Left renal pelvis (tissue), 4 donors: Measurements from ENCODE around the gene ZBTB7A. TPM values are rescaled to one million over a fixed set of nuclear protein-coding genes. Genes with fewer than 3 reads are reported as not detected.

Experiments
- DNase-seq, 4 donors: peaks; one replicate each; pipeline ENCODE4 v3.0.0-alpha.2; 2013; ENCODE audit warnings: low read depth in 4 of 4, low spot score in 3 of 4
- polyA plus RNA-seq, 4 donors: library from polyadenylated mRNA; unstranded; fragments of 120-200 nt; gene quantifications; one replicate each; pipeline ENCODE4 v1.2.1, GENCODE V29; 2013; ENCODE audit not compliant: insufficient read length in 4 of 4

Gene ZBTB7A
- polyA plus RNA-seq, 4 donors, result 7.3 to 14.7 (median 8.5) TPM

GRCh38 chr19:4094761-4095487, 28.2 kb upstream of the ZBTB7A start:
- no peak for DNase-seq

- no peak for DNase-seq
Measured at GRCh38 chr19:4094291-4094690, 27.6 kb upstream of the ZBTB7A start.

DNA sequence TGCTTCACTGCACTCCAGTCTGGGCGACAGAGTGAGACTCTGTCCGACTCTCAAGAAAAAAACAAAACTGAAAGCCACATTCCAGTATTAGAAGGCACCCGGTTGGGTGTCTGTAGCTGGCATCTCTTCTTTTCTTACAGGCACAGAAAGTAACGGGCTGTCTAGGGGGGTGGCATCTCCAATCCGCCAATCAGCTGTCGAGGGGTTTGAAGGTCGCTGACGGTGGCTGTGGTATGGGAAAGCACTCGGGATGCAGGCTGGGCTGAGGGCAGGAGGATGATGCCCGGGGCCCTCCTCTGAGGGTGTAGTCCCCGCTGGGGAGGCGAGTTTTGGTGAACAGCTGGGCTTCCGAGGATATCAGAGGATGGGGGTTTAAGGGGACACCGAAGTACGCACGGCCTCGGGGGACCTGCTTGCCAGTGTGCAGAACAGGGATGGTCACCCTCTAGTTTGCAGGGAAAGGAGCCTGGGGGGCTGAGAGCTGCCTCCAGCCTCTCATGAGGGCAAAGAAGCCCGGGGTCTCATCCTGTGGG, 27.0 kb upstream of the ZBTB7A start:
- DNase-seq, result no peak

DNA sequence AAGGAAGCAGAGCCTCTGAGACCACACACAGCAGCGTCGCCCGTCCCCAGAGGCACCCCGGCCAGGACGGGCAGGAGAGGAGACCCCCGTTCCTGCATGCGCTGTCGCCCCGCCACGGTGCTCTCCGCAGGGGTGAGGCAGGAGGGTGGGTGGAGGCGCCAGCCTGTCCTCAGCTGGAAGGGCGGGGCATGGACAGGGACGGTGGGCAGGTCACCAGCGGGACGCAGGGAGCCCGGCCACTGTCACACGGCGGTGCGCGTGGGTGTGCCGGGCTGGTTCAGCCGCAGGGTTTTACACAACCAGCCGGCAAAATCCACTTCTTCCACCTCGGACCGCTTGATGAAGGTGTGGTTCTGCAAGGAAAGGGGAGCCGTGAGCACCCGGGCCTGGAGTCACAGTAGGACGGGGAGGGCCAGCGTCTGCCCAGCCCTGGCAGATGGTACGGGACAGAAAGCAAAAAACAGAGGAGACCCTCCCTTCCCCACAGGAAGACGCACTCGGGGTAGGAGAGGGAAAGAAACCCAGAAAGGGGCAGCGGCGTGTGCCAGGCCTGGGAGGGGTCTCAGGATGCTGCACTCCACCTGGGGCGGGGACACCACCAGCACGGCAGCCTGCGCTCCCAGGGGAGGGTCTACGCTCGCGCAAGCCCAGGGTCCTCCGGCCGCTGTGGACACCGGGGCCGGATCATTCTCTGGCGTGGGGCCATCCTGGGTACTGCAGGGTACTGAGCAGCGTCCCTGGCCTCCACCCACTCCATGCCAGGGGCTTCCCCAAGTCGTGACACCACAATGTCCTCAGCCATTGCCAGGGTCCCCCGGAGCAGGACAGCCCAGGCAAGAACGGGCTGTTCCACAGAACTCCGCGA, 23.9 kb upstream of the ZBTB7A start:
- DNase-seq, result no peak

DNA sequence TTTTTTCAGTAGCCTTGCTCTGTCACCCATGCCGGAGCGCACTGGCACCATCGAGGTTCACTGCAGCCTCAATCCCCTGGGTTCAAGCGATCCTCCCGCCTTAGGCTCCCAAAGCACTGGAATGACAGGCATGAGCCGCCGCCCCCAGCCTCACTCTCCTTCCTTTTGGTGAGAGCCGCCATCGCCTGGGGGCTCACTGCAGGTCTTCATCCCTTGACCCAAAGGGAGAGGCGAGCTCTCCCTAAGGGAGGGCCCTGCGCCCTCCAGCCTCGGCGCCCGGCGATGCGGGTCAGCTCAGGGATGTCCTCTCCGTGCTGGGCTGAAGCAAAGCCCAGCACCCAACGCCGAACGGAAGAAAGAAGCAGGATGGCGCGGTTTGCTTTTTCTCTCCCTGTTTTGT, 23.2 kb upstream of the ZBTB7A start:
- no peak for DNase-seq

GRCh38 chr19:4089400-4089908, 22.8 kb upstream of the ZBTB7A start:
- DNase-seq, result no peak

DNA sequence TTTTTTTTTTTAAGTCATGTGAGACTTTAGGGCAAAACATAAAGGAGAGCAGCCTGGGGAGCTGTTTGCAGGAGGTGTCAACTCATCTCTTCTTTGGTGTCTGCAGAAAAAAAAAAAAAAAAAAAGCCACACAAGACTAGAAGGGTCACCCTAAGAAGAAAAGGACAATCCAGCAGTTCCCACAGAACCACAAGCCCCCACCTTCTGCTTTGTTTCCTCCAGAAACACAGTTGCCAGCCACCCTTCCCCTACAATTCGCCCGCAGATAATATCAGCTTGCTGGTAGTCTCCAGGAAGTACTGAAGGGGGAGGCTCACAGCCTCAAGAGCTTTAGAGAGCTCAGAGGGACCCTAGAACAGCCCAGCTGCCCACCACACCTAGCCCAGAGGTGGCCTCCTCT, 22.3 kb upstream of the ZBTB7A start:
- DNase-seq, result no peak

GRCh38 chr19:4087787-4088679, 21.3 kb upstream of the ZBTB7A start:
- no peak for DNase-seq

GRCh38 chr19:4086411-4086867, 19.7 kb upstream of the ZBTB7A start:
- no peak for DNase-seq

DNA sequence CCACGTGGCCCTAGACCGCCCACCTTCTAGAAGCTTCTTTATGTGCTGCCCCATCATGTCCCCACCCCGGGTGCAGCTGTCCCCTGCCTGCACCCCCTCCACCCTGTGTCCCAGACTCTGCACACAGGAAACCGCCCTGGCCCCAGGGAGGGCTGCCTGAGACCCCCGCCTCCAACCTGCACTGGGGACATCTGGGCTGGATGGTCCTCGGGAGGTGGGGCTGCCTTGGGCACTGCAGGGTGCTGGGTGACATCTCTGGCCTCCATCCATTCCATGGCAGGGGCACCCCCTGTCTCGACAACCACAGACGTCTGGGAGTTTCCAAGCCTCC, 17.8 kb upstream of the ZBTB7A start:
- DNase-seq, result no peak

GRCh38 chr19:4083677-4084546, 17.2 kb upstream of the ZBTB7A start:
- DNase-seq, result peak in 2 of 4 donors; percentile 74 to 75

GRCh38 chr19:4082172-4082571, 15.5 kb upstream of the ZBTB7A start:
- DNase-seq, result no peak

DNA sequence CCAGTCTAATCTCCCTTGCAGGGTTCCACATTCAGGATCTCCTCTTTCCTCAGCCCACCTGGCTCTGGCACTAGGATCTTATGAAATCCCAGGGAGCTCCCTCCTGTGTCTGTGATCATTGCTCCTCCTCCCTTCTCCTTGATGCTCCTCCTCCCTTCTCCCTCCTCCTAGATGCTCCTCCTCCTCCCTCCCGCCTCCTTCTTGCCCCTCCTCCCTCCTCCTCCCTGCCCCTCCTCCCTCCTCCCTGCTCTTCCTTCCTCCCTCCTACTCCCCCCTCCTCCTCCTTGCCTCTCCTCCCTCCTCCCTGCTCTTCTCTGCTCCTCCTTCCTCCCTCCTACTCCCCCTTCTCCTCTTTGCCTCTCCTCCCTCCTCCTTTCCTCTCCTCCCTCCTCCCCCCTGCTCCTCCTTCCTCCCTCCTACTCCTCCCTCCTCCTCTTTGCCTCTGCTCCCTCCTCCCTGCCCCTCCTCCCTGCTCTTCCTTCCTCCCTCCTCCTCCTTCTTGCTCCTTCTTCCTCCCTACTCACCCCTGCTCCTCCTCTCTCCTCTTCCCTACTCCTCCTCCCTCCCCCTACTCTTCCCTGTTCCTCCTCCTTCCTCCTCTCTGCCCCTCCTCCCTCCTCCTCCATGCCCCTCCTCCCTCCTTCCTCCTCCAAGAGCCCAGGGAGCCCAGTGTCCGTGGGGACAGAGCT, 14.9 kb upstream of the ZBTB7A start:
- DNase-seq, result no peak

DNA sequence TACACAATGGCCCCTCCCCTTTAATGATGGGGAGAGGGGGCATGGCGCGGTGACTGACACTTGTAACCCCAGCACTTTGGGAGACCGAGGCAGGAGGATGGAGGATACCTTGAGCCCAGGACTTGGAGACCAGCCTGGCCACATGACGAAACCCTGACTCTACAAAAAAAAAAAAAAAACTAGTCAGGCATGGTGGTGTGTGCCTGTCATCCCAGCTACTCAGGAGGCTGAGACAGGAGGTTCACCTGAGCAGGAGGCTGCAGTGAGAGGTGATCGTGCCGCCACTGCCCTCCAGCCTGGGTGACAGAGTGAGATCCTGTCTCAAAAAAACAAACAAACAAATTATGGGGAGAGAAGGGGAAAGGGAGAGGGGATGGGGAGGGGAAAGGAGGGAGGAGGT, 13.8 kb upstream of the ZBTB7A start:
- no peak for DNase-seq

GRCh38 chr19:4077800-4078684, 11.3 kb upstream of the ZBTB7A start:
- no peak for DNase-seq

DNA sequence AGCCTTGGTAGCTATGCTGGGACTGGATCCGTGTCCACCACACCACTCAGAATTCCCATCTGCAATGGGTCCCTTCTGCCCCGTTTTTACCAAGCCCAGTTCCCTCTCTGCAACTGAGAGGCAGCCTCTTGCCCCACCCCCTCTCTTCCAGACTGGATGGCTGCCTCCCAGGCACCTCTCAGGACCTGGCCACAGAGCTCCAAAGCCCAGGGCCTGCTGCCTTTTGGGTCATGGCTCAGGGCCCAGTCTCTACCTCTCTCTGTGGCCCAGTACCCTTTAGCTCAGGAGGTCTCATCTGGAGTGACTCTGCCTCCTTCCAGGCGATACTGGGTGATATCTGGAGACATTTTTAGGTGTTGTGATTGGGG, 10.3 kb upstream of the ZBTB7A start:
- no peak for DNase-seq

GRCh38 chr19:4075373-4075772, 8.7 kb upstream of the ZBTB7A start:
- no peak for DNase-seq

DNA sequence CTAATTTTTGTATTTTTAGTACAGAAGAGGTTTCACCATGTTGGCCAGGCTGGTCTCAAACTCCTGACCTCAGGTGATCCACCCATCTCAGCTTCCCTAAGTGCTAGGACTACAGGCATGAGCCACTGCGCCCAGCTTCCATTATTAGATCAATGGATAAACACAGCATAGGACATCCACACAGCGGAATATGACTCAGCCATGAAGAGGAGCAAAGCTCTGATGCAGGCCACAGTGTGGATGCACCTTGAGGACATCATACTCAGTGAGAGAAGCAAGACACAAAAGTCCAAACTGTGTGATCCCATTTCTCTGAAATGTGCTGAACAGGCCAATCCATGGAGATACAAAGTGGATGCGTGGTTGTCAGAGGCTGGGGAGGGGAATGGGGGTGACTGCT, 4.9 kb upstream of the ZBTB7A start:
- DNase-seq, result no peak
